GM21390 (cell line): ENCODE measurements around the gene NADK2.
A peak's percentile ranks its signal among the peaks of the same experiment; 100 is the strongest.
"Not testable (repeated sequence)": the region's sequence is repeated elsewhere in the genome, so short reads cannot be mapped to it uniquely, and the experiment has no call there.

Experiments used
- ATAC-seq: cut with Tn5 transposase; IDR thresholded peaks from one replicate; pipeline ENCODE4 v1.9.1; 2021; ENCODE audit not compliant: unreplicated experiment

The NADK2 gene, protein sequence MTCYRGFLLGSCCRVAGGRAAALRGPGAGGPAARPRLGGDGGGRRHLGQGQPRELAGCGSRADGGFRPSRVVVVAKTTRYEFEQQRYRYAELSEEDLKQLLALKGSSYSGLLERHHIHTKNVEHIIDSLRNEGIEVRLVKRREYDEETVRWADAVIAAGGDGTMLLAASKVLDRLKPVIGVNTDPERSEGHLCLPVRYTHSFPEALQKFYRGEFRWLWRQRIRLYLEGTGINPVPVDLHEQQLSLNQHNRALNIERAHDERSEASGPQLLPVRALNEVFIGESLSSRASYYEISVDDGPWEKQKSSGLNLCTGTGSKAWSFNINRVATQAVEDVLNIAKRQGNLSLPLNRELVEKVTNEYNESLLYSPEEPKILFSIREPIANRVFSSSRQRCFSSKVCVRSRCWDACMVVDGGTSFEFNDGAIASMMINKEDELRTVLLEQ

DNA sequence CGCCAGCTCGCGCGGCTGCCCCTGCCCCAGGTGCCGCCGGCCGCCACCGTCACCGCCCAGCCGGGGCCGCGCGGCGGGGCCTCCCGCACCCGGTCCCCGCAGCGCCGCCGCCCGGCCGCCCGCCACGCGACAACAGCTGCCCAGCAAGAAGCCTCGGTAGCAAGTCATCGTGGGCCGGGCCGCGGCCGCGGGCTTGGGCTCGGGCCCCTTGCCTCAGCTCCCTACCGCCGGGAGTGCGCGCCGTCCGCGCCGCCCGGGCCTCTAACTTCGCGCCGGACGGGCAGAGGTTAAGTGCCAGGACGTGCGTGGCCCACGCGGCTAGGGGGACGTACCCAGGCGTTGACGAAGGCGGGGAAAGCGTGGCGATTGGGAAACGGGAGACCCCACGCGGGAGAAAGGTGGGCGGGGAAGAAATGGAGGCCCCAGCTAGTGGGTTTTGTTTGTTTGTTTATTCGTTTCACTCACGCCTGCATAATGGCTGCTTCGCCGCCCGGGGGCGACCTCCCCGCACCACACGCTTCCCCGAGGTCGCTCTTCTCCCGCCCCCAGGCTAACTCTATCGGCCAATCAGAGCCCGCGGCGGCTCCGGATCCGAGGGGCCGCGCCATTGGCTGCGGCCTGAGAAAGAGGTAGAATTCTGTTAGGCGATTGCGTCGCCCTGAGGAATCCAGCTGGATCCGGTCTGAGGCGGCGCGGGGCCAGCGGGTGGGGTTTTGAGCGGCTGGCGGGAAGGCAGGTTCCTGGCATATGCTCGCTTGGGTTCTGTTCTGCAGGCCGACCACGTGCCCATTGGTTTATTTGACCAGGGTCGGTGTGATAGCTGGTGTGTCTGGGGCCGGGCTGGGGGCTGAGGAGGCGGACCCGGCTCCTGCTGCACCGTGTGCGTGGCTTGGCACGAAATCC, at the start of gene NADK2:
Gene NADK2 (minus strand): TSS at position 295 of the 903 bp plus-strand sequence. CDS start 127 bp downstream, at position 168.
- peak; percentile 83 for ATAC-seq

DNA sequence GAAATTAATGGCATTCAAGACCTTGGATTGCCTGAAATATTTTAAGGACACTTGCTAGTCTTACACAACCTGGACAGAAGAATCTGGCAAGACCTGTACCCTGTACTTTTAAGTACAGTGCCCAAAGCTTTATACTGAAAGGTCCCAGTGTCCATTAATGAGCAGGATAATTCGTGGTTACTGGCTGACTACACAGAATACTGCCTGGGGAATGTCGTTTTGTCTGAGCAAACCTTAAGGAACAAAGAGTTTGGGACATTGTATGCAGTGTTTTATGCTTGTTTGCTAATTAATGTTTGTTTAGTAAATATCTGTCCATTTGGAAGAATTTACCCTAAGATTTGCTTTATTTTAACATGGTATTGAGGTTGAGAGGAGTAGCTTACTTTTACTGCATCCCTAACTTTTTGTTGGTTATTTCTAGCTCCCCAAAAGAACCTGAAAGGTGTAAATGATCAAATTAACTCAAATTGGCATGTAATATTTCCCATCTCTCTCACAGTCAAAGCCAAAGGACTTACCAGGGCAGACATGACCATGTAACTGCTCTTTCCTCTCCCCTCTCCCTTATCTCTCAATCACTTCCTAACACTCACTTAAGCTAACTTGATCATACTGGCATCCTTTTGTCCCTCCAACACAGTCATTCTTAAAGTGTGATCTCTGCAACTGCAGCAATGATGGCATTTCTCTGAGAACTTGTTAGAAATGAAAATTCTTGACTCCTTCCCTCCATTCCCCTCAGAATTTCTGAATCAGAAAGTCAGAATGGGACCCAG, 44.3 kb upstream of the NADK2 start:
- ATAC-seq = no peak

DNA sequence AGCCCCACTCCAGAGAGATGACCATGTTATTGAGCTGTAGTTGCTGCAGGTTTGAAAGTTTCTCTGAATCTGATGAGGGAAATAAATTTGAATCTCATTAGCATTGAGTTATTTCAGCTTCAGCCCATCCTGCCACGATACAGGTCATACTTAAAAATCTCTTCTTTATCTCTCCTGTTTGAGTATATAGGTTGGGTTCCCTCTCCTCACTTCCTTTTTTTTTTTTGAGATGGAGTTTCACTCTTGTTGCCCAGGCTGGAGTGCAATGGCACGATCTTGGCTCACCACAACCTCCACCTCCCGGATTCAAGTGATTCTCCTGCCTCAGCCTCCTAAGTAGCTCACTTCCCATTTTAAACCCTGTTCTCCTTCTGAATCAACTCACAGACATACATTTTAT, 42.0 kb upstream of the NADK2 start:
- not testable (repeated sequence) for ATAC-seq

DNA sequence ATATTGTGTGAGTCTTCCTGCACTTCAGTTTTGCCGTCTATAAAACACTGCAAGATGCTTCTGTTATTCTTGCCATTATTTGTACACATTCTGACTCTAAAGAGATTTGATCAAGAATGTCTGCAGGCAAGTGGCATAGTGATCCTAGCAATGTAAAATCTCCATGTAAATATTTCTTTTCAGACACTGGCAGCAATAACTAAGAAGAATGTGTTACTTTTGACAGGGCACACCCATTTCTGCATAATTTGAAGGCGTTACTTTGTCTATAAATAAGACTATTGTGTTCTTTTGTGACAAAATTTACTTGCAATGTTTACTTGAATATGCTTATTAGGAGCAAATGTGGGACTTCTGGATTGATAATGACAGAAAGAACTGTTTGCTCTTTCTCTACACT, 39.9 kb upstream of the NADK2 start:
- no peak for ATAC-seq

DNA sequence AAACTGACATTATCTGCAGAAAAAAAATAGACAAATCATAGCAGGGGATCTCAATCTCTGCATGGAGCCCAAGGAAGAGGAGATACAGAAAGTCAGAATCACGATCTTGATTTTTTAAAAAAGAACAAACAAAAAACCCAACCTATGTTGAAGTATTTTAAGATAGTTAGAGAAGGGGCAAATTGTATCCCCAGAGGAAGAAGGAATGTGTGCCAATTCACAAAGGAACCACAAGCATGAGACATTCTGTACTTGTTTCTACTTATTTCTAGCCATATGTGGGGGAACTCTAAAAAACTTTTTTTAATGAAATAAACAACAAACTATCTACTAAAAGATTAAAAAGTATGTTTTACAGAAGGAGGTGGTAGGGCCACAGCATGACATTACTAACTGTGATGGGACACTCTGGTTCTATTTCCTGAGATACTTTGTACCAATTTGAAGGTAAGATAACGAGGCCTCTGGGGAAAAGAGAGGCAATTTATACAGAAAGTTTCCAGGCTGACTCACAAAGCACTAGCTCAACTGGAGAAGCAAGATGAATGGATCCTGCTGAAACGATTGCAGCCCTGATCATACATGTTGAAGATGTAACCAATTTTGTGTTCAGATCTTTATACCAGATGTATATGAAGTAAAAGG, 37.5 kb upstream of the NADK2 start:
- ATAC-seq = no peak

DNA sequence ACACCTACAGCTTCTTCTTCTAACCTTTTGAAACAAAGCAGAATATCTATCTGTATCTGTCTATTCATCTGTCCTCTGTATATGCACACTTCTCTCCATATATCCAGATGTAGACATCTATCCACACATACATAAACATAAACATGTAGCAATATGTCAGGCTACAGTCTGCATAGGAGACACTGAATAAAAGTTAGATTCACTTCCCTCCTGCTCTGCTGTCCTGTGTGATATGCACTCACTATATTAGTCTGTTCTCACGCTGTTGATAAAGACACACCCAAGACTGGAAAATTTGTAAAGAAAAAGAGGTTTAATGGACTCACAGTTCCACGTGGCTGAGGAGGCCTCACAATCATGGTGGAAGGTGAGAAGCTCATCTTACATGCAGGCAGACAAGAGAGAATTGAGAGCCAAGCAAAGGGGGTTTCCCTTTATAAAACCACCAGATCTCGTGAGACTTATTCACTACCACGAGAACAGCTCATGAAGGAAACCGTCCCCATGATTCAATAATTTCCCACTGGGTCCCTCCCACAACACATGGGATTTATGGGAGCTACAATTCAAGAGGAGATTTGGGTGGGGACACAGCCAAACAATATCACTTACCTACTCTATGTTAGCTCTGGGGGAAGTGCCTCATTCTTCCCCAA, 35.9 kb upstream of the NADK2 start:
- no peak for ATAC-seq

DNA sequence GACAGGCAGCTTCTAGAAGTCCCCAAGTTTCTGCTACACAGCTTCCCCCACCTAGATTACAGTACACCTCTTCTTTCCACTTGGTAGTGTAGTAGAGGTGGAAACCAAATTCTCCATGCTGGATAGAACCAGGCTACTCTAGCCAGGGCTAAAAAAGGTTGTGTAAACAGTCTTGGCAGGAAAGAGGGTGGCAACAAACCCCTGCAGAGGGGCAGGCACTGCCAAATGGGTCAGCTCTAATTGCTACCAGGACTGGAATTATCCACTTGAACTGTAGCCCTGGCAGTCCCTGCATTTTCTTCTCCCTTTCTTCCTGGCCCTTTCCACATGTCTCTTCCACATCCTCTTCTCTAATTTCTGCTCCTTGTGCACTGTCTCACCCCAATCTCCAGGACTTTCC, 35.1 kb upstream of the NADK2 start:
- ATAC-seq = no peak

DNA sequence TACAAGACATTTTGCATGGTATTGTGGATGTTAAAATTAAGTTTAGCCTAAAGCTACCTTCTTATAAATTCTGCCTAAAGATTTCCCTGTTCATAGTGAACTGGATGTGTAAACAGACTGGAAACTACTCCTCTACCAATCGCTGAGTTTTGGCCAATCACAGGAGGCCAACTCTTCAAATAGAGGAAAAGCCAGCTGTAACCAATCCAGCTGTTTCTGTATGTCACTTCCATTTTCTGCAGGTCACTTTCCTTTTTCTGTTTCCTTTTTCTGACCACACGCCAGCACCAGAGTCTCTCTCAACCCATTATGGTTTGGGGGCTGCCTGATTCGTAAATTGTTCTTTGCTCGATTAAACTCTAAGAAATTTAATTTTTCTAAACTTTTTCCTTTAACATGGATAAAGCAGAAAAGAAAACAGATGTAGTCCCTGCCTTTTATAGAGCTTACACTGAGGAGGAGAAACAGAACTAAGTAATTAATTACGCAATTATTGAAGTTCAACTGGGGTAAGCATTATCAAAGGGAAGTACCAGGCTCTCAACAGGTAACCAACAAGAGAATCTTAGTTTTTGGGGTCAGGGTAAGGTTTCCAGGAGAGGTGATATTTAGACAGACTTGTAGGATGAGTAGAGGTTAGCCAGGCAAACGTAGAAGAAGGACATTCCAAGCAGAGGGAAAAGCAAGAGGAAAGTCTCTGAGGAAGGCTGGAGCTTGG, 32.2 kb upstream of the NADK2 start:
- no peak for ATAC-seq

DNA sequence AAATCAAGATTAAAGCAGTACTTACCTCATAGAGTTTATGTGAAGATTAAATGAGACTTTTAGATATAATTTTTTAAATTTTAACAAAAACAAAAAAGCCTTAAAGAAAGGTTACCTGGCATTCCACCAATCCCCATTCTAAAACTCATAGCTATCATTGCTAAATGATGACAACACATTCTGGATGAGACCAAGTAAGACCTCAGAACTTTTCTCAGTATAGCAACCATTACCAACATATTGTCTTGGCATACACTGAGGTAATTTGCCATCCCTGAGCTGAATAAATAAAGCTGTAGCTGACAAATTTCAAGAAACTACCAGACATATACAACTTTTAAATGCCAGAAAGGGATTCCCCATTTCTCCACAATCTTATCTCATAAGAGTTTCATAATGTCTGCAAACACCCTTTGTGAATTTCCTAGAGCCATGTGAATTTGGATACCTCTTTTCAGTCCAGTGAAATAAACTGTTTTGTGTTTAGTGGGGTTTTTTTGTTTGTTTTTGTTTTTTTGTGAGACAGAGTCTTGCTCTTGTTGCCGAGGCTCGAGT, 30.5 kb upstream of the NADK2 start:
- ATAC-seq = no peak

DNA sequence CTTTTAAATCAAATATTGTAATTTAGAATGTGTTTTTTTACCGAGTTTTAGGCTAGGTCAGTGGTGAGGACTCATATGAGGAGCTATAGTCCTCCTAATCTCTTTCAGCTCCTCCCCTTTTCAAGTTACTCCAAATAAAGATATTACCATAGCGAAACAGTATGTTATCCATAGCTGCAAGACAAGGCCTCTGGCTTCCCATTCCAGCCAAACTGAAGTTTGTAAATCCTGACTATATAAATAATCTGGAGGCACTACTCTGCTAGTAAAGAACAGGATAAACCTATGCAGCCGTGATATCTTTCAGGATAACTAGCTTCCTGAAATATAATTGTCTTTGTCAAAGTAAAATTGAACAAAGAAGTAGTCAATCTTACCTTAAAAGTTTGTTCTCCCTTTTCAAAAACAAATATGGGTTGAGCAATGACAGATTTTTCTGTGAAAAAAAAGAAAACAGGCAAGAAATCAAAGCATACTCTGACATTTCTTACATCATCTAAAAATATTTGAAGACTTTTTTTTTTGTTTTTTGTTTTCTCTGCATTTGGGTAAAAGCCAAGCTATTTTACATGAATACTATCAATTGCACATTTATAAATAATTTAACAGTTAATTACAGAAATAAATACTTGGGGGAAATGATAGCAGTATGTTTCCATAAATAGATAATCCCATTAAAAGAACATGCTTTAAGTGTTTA, 29.3 kb upstream of the NADK2 start:
- ATAC-seq = no peak

DNA sequence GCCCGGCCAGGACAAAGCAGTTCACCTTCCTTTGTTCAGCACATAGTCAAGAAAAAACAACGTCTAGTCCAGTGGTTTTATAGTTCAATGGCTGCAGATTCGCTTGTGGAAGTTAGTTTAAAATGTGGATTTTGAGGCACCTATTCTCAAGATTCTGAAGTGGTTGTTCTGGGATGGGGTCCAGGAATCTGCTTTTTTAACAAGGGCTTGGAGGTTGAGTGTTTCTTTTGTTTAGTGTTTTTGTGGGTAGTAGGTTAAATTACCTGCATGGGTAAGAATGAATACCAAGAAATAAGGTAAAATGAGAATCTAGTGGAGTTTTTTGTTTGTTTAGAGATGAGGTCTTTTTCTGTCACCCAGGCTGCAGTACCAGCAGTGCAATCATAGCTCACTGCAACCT, 28.4 kb upstream of the NADK2 start:
- no peak for ATAC-seq

DNA sequence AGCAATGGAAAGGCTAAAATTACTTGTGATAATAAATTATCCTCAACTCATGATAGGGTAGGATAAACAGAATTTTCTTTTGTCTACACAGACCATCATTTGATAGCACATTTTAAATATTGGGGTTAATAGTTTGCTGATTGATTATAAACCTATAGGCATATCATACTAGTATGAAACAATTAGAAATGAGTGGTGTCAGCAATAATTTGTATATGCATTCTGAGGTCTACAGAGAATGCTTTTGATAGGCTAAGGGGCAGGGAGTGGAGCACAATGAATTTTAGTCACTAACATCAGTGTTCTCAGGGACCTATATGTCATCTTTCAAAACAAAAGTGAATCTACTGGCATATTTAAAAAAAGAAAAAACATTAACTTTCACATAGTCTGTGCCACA, 27.8 kb upstream of the NADK2 start:
- ATAC-seq = no peak

DNA sequence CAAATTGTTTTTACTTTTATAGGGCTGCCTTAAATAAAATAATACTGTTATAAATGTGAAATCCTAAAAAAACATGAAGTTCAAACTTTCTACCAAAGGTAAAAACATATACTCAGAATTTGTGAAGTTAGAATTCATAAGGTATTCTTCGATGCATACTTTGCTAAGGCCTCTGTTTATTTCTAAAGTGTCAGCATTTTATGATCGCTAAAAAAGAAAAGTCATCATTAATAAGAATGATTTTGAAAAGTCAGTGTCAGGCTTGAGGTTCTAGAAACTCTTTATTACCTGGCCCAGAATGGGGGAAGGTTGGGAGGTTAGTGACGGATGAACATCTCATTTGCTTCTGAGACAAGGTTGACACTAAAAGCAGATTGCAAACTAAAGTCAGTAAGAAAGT, 26.2 kb upstream of the NADK2 start:
- no peak for ATAC-seq

DNA sequence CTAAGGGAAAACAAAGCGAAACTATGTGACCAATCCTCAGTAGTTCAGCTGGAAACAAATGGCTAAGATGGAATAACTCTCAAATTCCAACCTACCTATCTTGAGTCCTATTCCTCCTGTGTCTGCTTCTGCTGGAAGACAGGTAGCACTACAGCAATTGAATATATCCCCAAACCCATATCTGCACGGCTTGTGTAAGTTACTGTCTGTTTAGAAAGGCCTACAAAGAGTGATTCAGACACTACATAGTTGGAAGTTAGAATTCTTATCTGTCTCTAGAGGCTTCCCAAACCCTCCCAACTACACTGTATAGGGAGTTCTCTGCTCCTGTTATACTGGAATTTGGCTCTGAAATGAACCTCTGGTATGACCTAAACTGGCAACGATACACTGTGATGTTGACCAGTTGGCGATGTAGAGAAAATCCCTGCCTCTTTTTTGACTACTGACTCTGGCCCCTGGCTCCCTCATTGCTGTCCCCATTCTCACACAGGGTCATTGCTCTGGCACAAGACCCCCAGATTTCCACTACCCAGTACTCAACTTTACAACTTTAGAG, 22.6 kb upstream of the NADK2 start:
- no peak for ATAC-seq

DNA sequence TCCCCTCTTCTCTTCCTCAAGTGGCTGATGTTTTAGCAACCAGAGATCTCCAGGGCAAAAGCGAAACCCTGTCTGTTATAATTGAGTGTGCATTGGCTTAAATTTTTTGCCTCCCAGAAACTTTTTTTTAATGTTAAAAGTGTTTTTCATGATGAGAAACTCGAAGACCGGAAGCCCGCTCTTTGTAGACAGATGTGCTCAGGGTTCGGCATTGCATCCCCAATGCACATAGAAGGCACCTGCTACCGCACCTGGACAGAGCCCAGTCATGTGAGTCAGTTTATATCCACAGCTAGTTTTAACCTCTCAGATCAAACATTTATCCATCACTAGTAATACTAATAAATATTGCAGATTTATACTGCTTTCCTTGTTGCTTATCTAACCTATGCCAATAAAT, 19.5 kb upstream of the NADK2 start:
- ATAC-seq = no peak

DNA sequence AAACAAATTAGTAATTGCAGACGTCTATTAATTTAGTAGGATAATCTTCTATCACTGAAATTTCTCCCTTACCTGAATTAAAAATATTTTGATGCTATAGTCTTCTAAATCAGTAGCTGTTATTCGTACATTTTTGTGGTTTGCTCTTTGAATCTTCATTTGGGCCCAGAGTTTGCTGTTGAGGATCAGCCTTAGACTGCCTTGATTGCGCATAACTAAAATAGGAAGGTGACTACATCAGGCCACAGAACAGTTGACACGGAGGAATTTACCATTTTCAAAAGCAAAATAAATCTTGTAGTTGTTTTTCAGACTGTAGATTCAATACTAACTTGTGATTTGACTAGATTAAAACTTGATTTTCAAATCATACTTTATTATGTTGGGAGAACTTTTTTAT, 11.8 kb upstream of the NADK2 start:
- ATAC-seq = no peak

DNA sequence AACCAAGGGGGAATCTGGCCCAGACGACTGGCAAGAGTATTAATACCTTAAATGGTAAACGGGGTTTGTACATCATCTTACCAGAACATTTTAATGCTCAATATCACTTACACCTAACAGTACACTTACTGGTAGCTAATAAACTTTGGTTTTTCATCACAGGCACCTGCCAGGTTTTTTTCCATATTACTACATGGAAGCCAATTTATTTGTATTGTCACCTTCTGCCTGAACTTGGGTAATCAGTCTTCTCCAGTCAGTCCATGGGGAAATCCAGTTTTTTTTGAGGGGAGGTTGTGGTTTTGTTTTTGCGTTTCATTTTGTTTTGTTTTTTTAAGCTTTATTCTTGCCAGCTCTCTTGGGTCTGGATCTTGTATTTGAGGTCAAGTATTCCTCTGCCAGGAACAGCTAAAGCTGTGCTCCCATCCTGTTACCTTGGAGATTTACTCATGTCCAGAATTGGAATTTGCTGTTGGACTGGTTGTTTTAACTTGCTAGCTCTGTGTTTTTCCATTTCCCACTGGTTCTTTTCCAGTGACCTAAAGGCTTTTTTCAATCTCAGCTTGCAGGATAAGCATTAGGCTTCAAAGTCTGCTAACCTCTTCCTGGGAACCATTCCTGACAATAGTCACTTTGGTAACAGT, 11.1 kb upstream of the NADK2 start:
- ATAC-seq = no peak

DNA sequence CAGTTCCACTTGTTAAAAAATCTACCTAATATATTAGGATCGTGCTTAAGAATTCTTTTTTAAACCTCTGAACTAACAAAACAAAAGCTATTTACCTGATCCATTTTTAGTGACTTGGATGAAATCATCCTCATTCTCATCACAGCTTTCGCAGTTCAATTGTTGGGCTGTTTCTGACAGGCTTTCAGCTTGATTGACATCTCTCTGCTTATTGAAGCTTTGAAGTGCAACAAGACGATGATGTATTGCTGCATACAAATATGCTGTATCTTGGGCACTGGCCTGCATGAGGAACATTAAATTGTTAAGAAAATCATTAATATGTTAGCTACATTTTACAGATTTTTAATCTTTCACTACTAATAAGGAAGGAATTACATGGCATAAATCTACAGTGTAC, 9.5 kb upstream of the NADK2 start:
- no peak for ATAC-seq
